Testis (tissue), 2 donors: ENCODE results near the gene TCTN2.

ENCODE experiments used
- CTCF ChIP-seq, 3 experiments: fragments of 450-650 bp in 2 of 3; fragments of 200-600 bp in 1 of 3; sonication (generic) in 1 of 3; IDR thresholded peaks; one replicate each; pipeline ENCODE4 v1.5.1; 2016 to 2019; ENCODE audit warnings: antibody characterized with exemption in 3 of 3, mild to moderate bottlenecking in 2 of 3, moderate library complexity in 1 of 3
- POLR2A ChIP-seq: fragments of 450-650 bp; IDR thresholded peaks from one replicate; pipeline ENCODE4 v1.6.1; 2017; ENCODE audit warnings: antibody characterized with exemption, mild to moderate bottlenecking, moderate library complexity

- TF ChIP-seq CTCF (IDR thresholded peaks at IDR 0.05) (no peak), POLR2A (no peak)
These were observed 83.3 kb downstream of the TCTN2 start for GRCh38 chr12:123754041-123754772.
